ENCODE data around the gene CCDC201. TPM values are rescaled to one million over a fixed set of nuclear protein-coding genes. Genes with fewer than 3 reads are reported as not detected.

CCDC201 gene
- not detected for total RNA-seq
- long read RNA-seq, result 0 reads

- intact Hi-C loops (cut with DNase I), result no loop called here
- DNase-seq (no peak), ATAC-seq (no peak)
Observed at GRCh38 chr7:45873035-45873354, at the start of gene CCDC201. Gene CCDC201, minus strand, starts transcription at chr7:45873082. Its CDS starts 75 bp downstream, at chr7:45873007.

- intact Hi-C loops (cut with DNase I), result loop anchor here (1.0 to 5.0 kb wide), 6 partner anchors 430 to 1330 kb away; no protein-coding TSS in a partner anchor
- DNase-seq (peak; percentile 62), ATAC-seq (peak; percentile 31 to 47)
Observed at GRCh38 chr7:45921699-45922519, 49.0 kb upstream of the CCDC201 start.

- ATAC-seq, result no peak
- intact Hi-C loops (cut with DNase I), result loop anchor here (2.0 to 5.0 kb wide), 4 partner anchors 431 to 1331 kb away; no protein-coding TSS in a partner anchor
Observed at GRCh38 chr7:45921381-45921698, 48.5 kb upstream of the CCDC201 start.

GRCh38 chr7:45920502-45921380 is 47.9 kb upstream of the CCDC201 start, which contains the start of gene IGFBP3:
Gene IGFBP3, minus strand, starts transcription at chr7:45921272. Its CDS starts 132 bp downstream, at chr7:45921140.
- ATAC-seq (peak; percentile 77 to 84), DNase-seq (peak; percentile 69)

More at GRCh38 chr7:45921381-45921698, 48.5 kb upstream of the CCDC201 start:
- no peak for DNase-seq

GRCh38 chr7:45919993-45920459 is 47.1 kb upstream of the CCDC201 start:
- DNase-seq, result no peak
- ATAC-seq, result no peak
- intact Hi-C loops (cut with DNase I), result loop anchor here (2.0 to 10.0 kb wide), 6 partner anchors 433 to 1332 kb away; no protein-coding TSS in a partner anchor

More at GRCh38 chr7:45920502-45921380, 47.9 kb upstream of the CCDC201 start, which contains the start of gene IGFBP3:
- intact Hi-C loops (cut with DNase I), result loop anchor here (2.0 to 5.0 kb wide), 4 partner anchors 432 to 1332 kb away; no protein-coding TSS in a partner anchor

- intact Hi-C loops (cut with DNase I), result loop anchor here in 1 of 2 donors (5.0 to 10.0 kb wide), 2 partner anchors 1263 to 1315 kb away; no protein-coding TSS in a partner anchor
- DNase-seq (no peak), ATAC-seq (no peak)
Observed at GRCh38 chr7:45919231-45919784, 46.4 kb upstream of the CCDC201 start.

- intact Hi-C loops (cut with DNase I), result loop anchor here in 1 of 2 donors (5.0 to 10.0 kb wide), 2 partner anchors 1264 to 1316 kb away; no protein-coding TSS in a partner anchor
- no peak for DNase-seq
- no peak for ATAC-seq
Observed at GRCh38 chr7:45918556-45918955, 45.7 kb upstream of the CCDC201 start.

GRCh38 chr7:45917658-45918057 is 44.8 kb upstream of the CCDC201 start:
- intact Hi-C loops (cut with DNase I), result loop anchor here (1.0 to 10.0 kb wide), 3 partner anchors 1263 to 1317 kb away; no protein-coding TSS in a partner anchor
- ATAC-seq (peak; percentile 54 to 56), DNase-seq (peak; percentile 84)

- intact Hi-C loops (cut with DNase I), result loop anchor here (1.0 to 10.0 kb wide), 3 partner anchors 1263 to 1318 kb away; no protein-coding TSS in a partner anchor
- ATAC-seq, result no peak
Observed at GRCh38 chr7:45917064-45917463, 44.2 kb upstream of the CCDC201 start.

GRCh38 chr7:45915606-45916005 is 42.7 kb upstream of the CCDC201 start:
- intact Hi-C loops (cut with DNase I), result loop anchor here in 1 of 2 donors (5.0 to 10.0 kb wide), 2 partner anchors 1267 to 1319 kb away; no protein-coding TSS in a partner anchor
- DNase-seq (no peak), ATAC-seq (no peak)

More at GRCh38 chr7:45917064-45917463, 44.2 kb upstream of the CCDC201 start:
- DNase-seq, result no peak

- intact Hi-C loops (cut with DNase I), result loop anchor here in 1 of 2 donors (5.0 to 10.0 kb wide), 2 partner anchors 1267 to 1320 kb away; no protein-coding TSS in a partner anchor
- DNase-seq, result no peak
- no peak for ATAC-seq
Observed at GRCh38 chr7:45914911-45915310, 42.0 kb upstream of the CCDC201 start.

GRCh38 chr7:45912972-45913371 is 40.1 kb upstream of the CCDC201 start:
- ATAC-seq (no peak), DNase-seq (no peak)
- intact Hi-C loops (cut with DNase I), result loop anchor here in 1 of 2 donors (10.0 kb wide), 1 partner anchor 1322 kb away; no protein-coding TSS in a partner anchor

- ATAC-seq, result no peak
- DNase-seq, result no peak
- intact Hi-C loops (cut with DNase I), result loop anchor here in 1 of 2 donors (10.0 kb wide), 1 partner anchor 1323 kb away; no protein-coding TSS in a partner anchor
Observed at GRCh38 chr7:45911311-45911710, 38.4 kb upstream of the CCDC201 start.

- intact Hi-C loops (cut with DNase I), result loop anchor here in 1 of 2 donors (10.0 kb wide), 1 partner anchor 1324 kb away; no protein-coding TSS in a partner anchor
- no peak for DNase-seq
- no peak for ATAC-seq
Observed at GRCh38 chr7:45910855-45911254, 38.0 kb upstream of the CCDC201 start.

- no peak for ATAC-seq
- no peak for DNase-seq
- intact Hi-C loops (cut with DNase I), result no loop called here
Observed at GRCh38 chr7:45909561-45909960, 36.7 kb upstream of the CCDC201 start.

GRCh38 chr7:45902820-45903219 is 29.9 kb upstream of the CCDC201 start:
- intact Hi-C loops (cut with DNase I), result no loop called here
- DNase-seq (no peak), ATAC-seq (no peak)

GRCh38 chr7:45901566-45901965 is 28.7 kb upstream of the CCDC201 start:
- intact Hi-C loops (cut with DNase I), result no loop called here
- no peak for ATAC-seq
- no peak for DNase-seq

GRCh38 chr7:45898222-45898621 is 25.3 kb upstream of the CCDC201 start:
- DNase-seq (no peak), ATAC-seq (no peak)
- intact Hi-C loops (cut with DNase I), result no loop called here

Data from left cardiac atrium (tissue), 4 donors.